OCI-LY1 (cell line): ENCODE results near the gene STK4.

Experiments used
- CTCF ChIP-seq: fragments of 200-600 bp; sonication (generic), shearing (Covaris generic); IDR thresholded peaks from 2 replicates; pipeline ENCODE4 v1.5.1; 2017; ENCODE audit warnings: mild to moderate bottlenecking, antibody characterized with exemption, low read length, moderate library complexity, mixed read lengths
- EZH2 ChIP-seq: fragments of 200-600 bp; sonication (generic), shearing (Covaris generic); IDR thresholded peaks from 2 replicates; pipeline ENCODE4 v1.8.0; 2017; ENCODE audit warnings: borderline replicate concordance, mixed run types, mild to moderate bottlenecking, antibody characterized with exemption, low read length, moderate library complexity, mixed read lengths

GRCh38 chr20:44997171-44997570, 30.9 kb downstream of the STK4 start:
- no peak for TF ChIP-seq CTCF
- TF ChIP-seq EZH2: no peak
